Stimulated activated naive B cell treated with anti-CD40 and anti-IgM and Interleukin-4, amounts not matched to agents 10 μg/mL and 1 μg/mL and 100 μg/mL, for 72 hours (primary cell): ENCODE results near the gene ZNF423.
A peak's percentile ranks its signal among the peaks of the same experiment; 100 is the strongest.

Source experiments
- ATAC-seq, 2 donors: fragments of 150-1000 bp; cut with Tn5 transposase; replicated peaks; 2 replicates each; pipeline ENCODE4 v1.10.0; 2021; ENCODE audit warnings: moderate library complexity in 1 of 2
- DNase-seq: peaks from one replicate; pipeline ENCODE4 v3.0.0; 2021
- H3K27ac Mint-ChIP-seq: one replicate; pipeline ENCODE4 v1.8.0; 2022; ENCODE audit warnings: mild to moderate bottlenecking, mixed read lengths
- H3K27me3 Mint-ChIP-seq, 2 donors: one replicate each; pipeline ENCODE4 v1.8.0; 2022; ENCODE audit warnings: mixed read lengths in 2 of 2
- H3K36me3 Mint-ChIP-seq, 2 donors: one replicate each; pipeline ENCODE4 v1.8.0; 2022; ENCODE audit warnings: mixed read lengths in 2 of 2, mild to moderate bottlenecking in 1 of 2
- H3K4me1 Mint-ChIP-seq, 2 donors: one replicate each; pipeline ENCODE4 v1.8.0; 2022; ENCODE audit warnings: mixed read lengths in 2 of 2, mild to moderate bottlenecking in 1 of 2
- H3K4me3 Mint-ChIP-seq, 2 donors: one replicate each; pipeline ENCODE4 v1.8.0; 2022; ENCODE audit warnings: mild to moderate bottlenecking in 2 of 2, mixed read lengths in 2 of 2, moderate library complexity in 1 of 2
- H3K9me3 Mint-ChIP-seq, 2 donors: one replicate each; pipeline ENCODE4 v1.8.0; 2022; ENCODE audit warnings: mixed read lengths in 2 of 2, mild to moderate bottlenecking in 1 of 2

The ZNF423 gene

GRCh38 chr16:49635591-49636581 lies 220.0 kb downstream of the ZNF423 start:
- H3K27me3 Mint-ChIP-seq = peaks cover 0 to 7% of the 10 kb centered on the region in 2 donors
- no peaks in the 10 kb centered on the region for H3K9me3 Mint-ChIP-seq
- no peak for DNase-seq
- peaks cover 4 to 13% of the 10 kb centered on the region in 2 donors for H3K4me1 Mint-ChIP-seq
- no peak for ATAC-seq
- no peaks in the 10 kb centered on the region for H3K36me3 Mint-ChIP-seq
- H3K27ac Mint-ChIP-seq = no peak overlapping the region
- no peak overlapping the region for H3K4me3 Mint-ChIP-seq

GRCh38 chr16:49635009-49635350 lies 220.9 kb downstream of the ZNF423 start:
- ATAC-seq = no peak
- H3K4me3 Mint-ChIP-seq = no peak overlapping the region
- no peak for DNase-seq
- H3K36me3 Mint-ChIP-seq = no peaks in the 10 kb centered on the region
- H3K27ac Mint-ChIP-seq = no peak overlapping the region
- H3K27me3 Mint-ChIP-seq = peaks cover 0 to 3% of the 10 kb centered on the region in 2 donors
- peaks cover 4 to 16% of the 10 kb centered on the region in 2 donors for H3K4me1 Mint-ChIP-seq
- no peaks in the 10 kb centered on the region for H3K9me3 Mint-ChIP-seq

GRCh38 chr16:49634235-49635008 lies 221.5 kb downstream of the ZNF423 start:
- Mint-ChIP-seq H3K9me3 (no peaks in the 10 kb centered on the region), H3K4me3 (no peak overlapping the region), H3K27me3 (peaks cover 0 to 2% of the 10 kb centered on the region in 2 donors), H3K36me3 (no peaks in the 10 kb centered on the region), H3K4me1 (peaks cover 4 to 16% of the 10 kb centered on the region in 2 donors), H3K27ac (no peak overlapping the region)
- ATAC-seq (no peak), DNase-seq (no peak)

GRCh38 chr16:49632795-49633184 lies 223.1 kb downstream of the ZNF423 start:
- peaks cover 2 to 16% of the 10 kb centered on the region in 2 donors for H3K4me1 Mint-ChIP-seq

GRCh38 chr16:49632086-49632794 lies 223.7 kb downstream of the ZNF423 start:
- ATAC-seq (no peak), DNase-seq (no peak)
- H3K4me1 Mint-ChIP-seq = peaks cover 2 to 16% of the 10 kb centered on the region in 2 donors
- no peak overlapping the region for H3K27ac Mint-ChIP-seq
- no peak overlapping the region for H3K4me3 Mint-ChIP-seq
- no peaks in the 10 kb centered on the region for H3K9me3 Mint-ChIP-seq
- no peaks in the 10 kb centered on the region for H3K27me3 Mint-ChIP-seq
- H3K36me3 Mint-ChIP-seq = no peaks in the 10 kb centered on the region

More at GRCh38 chr16:49632795-49633184, 223.1 kb downstream of the ZNF423 start:
- Mint-ChIP-seq H3K27me3 (no peaks in the 10 kb centered on the region), H3K9me3 (no peaks in the 10 kb centered on the region), H3K27ac (no peak overlapping the region), H3K36me3 (no peaks in the 10 kb centered on the region), H3K4me3 (no peak overlapping the region)
- DNase-seq (no peak), ATAC-seq (no peak)

GRCh38 chr16:49631187-49632041 lies 224.5 kb downstream of the ZNF423 start:
- Mint-ChIP-seq H3K27me3 (no peaks in the 10 kb centered on the region), H3K4me3 (no peak overlapping the region), H3K9me3 (no peaks in the 10 kb centered on the region), H3K36me3 (no peaks in the 10 kb centered on the region), H3K4me1 (peaks cover 2 to 16% of the 10 kb centered on the region in 2 donors), H3K27ac (no peak overlapping the region)
- ATAC-seq (peak in 1 of 2 donors; percentile 25), DNase-seq (no peak)

GRCh38 chr16:49630783-49631182 lies 225.1 kb downstream of the ZNF423 start:
- ATAC-seq = no peak
- no peaks in the 10 kb centered on the region for H3K9me3 Mint-ChIP-seq
- peaks cover 2 to 16% of the 10 kb centered on the region in 2 donors for H3K4me1 Mint-ChIP-seq
- H3K4me3 Mint-ChIP-seq = no peak overlapping the region
- H3K36me3 Mint-ChIP-seq = no peaks in the 10 kb centered on the region
- DNase-seq = no peak
- H3K27me3 Mint-ChIP-seq = no peaks in the 10 kb centered on the region
- H3K27ac Mint-ChIP-seq = no peak overlapping the region

GRCh38 chr16:49629851-49630250 lies 226.1 kb downstream of the ZNF423 start:
- Mint-ChIP-seq H3K9me3 (no peaks in the 10 kb centered on the region), H3K27ac (no peak overlapping the region), H3K27me3 (no peaks in the 10 kb centered on the region), H3K4me1 (peaks cover 2 to 16% of the 10 kb centered on the region in 2 donors), H3K36me3 (no peaks in the 10 kb centered on the region), H3K4me3 (no peak overlapping the region)
- ATAC-seq (no peak), DNase-seq (no peak)

- Mint-ChIP-seq H3K4me1 (peaks cover 0 to 16% of the 10 kb centered on the region in 2 donors), H3K4me3 (no peak overlapping the region), H3K36me3 (no peaks in the 10 kb centered on the region), H3K27ac (no peak overlapping the region), H3K27me3 (no peaks in the 10 kb centered on the region), H3K9me3 (no peaks in the 10 kb centered on the region)
- DNase-seq = no peak
- ATAC-seq = no peak
These were observed 227.8 kb downstream of the ZNF423 start for GRCh38 chr16:49628148-49628547.

- DNase-seq (no peak), ATAC-seq (no peak)
- Mint-ChIP-seq H3K36me3 (no peaks in the 10 kb centered on the region), H3K27ac (no peak overlapping the region), H3K27me3 (no peaks in the 10 kb centered on the region), H3K4me1 (peaks cover 0 to under 1% of the 10 kb centered on the region in 2 donors), H3K9me3 (no peaks in the 10 kb centered on the region), H3K4me3 (no peak overlapping the region)
These were observed 230.4 kb downstream of the ZNF423 start for GRCh38 chr16:49625311-49626065.

- Mint-ChIP-seq H3K27ac (no peak overlapping the region), H3K4me3 (no peak overlapping the region), H3K9me3 (no peaks in the 10 kb centered on the region), H3K4me1 (no peaks in the 10 kb centered on the region), H3K27me3 (no peaks in the 10 kb centered on the region), H3K36me3 (no peaks in the 10 kb centered on the region)
- DNase-seq (no peak), ATAC-seq (no peak)
These were observed 232.2 kb downstream of the ZNF423 start for GRCh38 chr16:49623501-49624266.
